Stimulated activated CD8-positive, alpha-beta memory T cell treated with anti-CD3 and anti-CD28 coated beads, Interleukin-4, amount 100 ng/mL, for 48 hours (primary cell): ENCODE results near the gene LRGUK.
"Not testable (repeated sequence)": the region's sequence is repeated elsewhere in the genome, so short reads cannot be mapped to it uniquely, and the experiment has no call there.

Experiments used
- DNase-seq: peaks from one replicate; pipeline ENCODE4 v3.0.0-alpha.2; 2020

The LRGUK gene

DNA sequence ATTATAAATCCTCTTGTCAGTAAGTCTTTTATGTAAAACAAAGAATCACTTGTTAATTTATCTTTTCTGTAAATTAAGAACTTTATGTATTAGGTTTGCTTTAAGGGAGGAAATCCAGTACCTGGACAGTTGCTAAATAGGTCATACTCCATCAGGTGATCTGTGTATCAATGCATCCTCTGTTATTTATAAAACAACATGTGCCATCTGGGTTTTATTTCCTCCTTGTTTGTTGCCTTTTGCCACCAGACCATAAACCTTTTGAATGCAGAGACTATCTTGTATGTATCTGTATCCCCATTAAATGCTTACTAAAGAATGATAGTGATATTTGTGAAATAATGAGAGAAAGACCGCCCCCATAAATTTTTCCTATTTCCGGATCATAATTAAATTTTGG is 119.6 kb downstream of the LRGUK start:
- DNase-seq, result no peak

DNA sequence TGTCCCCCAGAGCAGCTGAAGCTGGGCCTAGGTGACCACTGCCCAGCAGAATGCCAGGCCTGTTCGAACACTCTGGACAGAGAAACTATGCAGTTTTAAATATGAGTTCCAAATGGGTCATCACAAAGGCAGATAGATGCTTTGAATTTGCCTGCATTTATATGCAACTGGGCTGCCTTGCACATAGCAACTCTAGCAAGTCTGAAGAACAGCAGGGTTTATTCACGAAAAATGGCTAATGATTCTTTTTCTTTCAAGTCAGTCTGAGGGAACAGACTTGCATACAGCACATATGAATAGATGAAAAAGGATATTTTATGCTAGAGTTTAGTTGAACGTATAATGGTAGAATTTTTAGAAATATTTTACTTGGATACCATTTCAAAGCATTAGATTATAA is 121.1 kb downstream of the LRGUK start:
- no peak for DNase-seq

DNA sequence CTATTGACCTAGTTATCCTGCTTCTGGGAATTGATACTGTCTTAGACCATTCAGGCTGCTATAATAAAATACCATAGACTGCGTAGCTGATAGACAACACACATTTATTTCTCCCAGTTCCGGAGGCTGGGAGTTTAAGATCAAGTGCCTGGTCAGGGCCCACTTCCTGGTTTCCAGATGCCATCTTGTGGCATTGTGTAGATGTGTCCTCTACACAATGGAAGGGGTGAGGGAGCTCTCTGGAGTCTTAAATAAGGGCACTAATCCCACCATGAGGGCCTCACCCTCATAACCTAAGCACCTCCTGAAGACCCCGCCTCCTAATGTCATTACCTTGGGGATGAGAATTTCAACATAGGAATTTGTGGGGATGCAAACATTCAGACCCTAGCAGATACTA is 127.2 kb downstream of the LRGUK start:
- DNase-seq, result no peak

DNA sequence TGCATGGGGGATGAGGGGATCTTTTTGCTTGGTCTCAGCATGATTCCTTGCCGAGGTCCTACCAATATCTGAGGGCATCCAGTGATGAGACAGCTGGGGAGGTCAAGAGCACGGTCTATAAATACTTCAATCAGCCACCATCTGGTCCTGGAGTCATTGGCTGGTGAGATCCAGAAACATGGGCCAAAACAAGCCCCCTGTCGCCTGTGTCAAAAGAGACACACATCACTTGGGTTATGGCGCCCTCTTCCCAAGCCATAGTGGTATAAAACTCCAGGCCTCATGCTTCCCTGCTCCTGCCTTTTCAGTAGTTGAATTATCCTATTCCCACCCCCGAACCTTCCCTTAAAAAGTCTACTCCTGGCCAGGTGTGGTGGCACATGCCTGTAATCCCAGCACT is 128.7 kb downstream of the LRGUK start:
- DNase-seq, result no peak

DNA sequence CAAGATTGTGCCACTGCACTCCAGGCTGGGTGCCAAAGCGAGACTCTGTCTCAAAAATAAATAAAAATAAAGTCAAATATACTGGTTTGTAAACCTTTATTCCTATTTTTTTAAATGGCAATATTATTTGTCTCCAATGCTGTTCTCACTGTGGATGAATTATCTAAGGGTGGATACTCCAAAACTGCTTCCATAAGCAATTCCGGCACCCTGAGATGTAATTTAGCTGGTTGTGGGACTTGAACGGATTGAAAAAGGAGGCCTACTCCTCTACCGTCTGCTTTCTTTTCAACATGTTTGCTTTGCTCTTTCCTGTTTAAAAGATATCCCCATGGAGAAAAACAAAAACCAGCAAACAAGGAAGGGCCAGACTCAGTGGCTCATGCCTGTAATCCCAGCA is 135.2 kb downstream of the LRGUK start:
- no peak for DNase-seq

DNA sequence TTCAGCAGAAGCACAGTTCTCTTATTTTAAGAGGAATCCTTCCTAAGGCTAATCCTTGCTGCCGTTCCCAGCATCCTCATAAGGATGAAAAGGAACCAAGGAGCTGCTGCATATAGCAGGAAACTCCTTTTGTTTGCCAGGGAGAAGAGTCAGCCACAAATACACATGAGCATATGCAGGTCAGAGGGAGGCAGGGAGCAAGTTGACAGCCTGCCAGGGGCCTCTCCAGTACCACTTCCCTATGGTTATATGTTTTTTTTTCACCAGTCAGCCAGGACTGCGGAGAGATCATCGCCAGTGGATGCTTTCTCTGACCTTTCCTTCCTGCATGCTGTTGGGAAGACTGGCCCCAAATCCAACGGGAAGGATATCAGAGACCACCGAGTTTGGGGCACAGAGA is 149.8 kb downstream of the LRGUK start:
- no peak for DNase-seq

DNA sequence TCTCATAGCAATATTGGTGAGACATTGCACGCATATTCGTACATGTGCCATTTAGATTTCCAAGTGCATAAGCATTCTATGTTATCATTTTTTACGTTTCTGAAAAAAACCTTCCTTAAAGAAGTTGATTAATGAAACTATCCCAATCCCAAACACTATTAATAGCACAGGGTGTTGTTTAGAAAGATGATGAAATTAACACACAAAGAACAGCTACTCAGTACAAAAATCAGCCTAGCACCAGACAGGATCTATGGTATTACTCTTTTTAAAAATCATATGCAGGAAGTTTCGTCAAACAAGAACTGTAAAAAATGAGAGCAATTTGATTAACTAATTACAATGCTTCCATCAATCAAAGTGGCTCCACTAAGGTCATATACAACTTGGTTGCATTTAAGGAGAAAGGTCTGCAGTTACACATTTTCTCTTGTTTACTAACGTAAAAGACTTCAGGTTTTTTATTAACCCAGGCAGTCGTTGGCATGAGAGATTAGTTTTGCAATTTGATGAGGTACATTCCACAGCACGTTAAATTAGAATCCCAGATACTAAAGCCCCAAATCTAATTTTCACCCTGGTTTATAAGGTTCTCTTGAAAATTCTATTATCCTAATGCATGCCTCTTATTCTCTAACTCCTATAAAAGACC is 151.5 kb downstream of the LRGUK start:
- DNase-seq, result no peak

DNA sequence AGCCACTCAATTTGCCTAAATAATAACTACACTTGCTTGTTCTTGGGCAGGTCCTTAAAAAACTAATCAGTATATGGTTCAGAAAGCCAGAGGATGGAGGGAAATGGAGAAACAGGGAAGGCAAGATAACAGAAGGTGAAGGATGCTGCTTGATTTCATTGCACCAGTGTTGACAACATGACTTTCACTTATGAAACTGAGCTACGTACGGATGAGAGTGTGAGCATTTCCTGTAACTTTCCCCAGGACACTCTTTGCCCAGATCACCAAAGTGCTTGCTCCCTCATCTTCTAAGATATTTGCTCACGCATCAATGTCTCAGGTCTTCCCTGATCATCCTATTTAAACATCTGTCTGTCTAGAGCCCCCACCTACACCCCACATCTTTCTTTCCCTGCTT is 152.2 kb downstream of the LRGUK start:
- DNase-seq, result no peak

DNA sequence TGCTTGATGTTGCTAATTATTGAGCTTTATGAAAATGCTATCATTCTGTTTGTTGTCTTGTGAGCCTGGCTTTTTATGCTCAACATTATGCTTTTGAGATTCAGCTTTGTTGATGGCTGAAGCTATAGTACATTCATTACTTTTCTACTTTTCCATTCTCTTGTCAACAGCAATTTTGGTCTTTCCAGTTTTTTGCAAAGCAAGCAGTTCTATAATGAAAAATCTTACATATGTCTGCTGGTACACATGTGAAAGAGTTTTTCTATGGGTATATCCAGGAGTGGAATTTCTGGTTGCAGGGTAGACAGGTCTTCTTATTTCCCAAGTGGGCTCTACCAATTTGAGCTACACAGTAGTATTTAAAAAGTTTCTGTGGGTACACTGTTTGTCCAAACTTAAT is 152.8 kb downstream of the LRGUK start:
- DNase-seq, result no peak

DNA sequence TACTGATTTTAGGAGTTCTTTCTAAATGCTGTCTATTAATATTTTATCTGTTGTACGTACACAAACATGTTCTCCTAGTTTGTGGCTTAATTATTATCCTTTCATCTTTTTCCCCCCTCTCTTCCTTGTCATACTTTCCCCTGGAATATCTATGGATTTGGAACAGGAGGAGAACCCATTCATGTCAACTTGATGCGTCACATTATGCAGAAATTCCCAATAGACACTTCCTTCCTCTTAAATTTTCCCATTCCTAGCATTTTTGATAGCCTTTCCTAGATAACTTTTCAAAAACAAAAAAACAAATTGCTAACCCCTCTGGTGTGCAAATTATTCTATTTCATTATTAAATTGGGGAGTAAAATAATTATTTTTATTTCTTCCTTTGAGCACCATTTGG is 153.4 kb downstream of the LRGUK start:
- no peak for DNase-seq

DNA sequence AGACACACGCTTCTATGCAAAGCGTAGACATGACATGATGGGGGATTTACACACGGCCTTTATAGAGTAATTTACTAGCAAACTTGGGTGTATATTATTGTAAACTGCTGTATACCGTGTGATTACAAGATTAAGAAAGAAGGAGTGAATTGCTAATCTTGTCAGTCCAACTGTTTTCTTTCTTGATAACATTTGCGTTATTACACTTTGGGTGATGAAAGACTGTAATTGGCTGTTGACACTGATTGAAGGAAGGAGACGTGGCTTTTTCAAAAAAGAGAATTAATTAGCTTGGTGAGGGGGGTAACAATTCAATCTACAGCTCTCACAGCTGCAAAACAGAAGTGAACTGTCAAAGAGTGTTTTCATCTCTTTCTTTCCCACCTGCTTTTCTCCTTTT is 156.9 kb downstream of the LRGUK start:
- DNase-seq, result no peak

DNA sequence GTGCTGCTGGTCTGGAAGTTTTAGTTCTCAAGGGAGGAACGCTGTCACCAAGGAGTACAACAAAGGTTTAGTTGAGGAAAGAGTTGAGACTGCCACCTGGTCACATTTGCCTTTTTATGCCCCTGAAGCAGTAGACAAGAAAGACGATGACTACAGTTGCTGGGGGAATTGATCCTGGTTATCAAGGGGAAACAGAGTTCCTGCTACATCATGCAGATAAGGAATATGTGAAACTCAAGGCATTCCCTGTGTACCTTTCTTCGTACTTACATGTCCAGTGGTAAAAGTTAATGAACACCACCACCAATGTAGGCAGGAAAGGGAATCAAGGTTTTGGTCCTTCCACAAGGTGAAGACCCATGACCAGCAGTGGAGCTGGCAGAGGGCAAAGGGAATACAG is 157.8 kb downstream of the LRGUK start:
- no peak for DNase-seq

DNA sequence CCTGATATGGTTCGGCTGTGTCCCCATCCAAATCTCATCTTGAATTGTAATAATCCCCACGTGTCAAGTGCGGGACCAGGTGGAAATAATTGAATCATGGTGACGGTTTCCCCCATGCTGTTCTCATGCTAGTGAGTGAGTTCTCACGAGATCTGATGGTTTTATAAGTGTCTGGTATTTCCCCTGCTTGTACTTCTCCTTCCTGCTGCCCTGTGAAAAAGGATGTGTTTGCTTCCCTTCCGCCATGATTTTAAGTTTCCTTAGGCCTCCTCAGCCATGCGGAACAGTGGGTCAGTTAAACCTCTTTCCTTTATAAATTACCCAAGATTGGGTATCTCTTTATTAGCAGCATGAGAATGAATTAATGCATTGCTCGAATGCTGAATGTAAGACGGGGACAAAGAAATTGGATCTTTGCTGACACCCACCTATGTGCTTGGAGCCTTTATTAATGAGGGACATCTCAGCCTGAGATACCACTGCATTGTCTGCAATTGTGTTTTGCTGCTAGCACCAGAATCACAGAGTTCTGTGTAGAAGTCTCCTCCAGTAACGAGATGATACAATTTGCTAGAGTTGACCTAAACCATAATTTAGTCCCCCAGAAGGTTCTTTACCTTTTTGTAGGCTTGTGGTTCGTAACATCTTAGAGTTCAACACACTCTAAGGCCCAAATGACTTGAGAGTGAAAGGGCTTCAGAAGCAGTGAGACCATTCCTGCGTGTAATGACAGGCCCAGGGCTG is 160.9 kb downstream of the LRGUK start:
- DNase-seq, result no peak

DNA sequence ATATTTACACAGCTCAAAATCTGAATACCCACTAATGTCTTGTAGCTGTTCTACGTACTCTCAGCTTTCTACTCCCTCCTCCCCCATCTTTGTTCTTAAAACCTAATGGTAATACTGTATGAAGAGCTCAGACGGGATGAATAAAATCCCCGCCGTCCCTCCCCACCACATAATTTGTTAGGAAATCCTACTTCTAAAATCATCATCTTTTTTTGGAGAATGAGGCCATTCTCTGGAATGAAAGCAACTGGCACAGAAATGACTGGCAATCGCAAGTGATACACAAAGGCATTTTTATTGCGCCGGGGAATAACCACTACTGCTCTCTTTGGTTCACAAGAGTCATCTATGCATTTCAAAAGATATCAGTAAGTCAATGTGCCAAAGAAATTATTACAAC is 162.3 kb downstream of the LRGUK start:
- DNase-seq, result no peak

DNA sequence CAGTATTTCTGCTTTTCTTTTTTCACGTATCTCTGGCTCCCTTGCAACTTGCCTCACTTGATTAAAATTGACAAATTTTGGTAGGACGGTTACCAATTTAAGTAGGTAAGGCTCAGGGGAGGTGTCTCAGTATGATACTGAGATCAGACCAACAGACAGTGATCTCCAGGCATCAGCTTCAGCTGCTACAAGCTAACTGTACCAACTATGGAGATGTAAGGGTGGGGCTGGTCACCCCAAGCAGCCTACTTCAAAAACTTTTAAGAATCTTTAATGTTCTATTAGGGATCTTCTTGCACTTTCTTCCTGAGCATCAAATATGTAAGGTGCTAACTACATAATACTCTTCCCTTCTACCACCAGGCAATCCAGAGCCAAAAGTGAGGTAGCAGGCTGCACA is 162.7 kb downstream of the LRGUK start:
- no peak for DNase-seq

DNA sequence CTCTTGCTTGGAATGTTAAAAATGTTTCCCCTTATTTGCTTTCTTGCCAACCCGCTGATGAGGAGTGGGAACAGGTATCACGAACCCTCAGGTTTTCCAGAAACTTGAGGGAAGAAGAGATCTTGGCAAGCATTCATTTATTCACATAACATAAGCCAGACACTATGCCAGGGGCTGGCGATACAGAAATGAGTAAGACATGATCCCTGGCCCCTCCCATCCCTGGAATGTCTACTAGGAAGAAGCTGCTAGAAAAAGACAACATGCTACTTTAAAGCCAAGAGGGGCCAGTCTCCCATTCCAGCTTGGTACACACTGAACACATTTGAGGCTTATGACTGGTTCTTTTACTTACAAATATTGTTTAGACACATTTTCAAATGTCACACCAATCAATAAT is 163.1 kb downstream of the LRGUK start:
- no peak for DNase-seq

DNA sequence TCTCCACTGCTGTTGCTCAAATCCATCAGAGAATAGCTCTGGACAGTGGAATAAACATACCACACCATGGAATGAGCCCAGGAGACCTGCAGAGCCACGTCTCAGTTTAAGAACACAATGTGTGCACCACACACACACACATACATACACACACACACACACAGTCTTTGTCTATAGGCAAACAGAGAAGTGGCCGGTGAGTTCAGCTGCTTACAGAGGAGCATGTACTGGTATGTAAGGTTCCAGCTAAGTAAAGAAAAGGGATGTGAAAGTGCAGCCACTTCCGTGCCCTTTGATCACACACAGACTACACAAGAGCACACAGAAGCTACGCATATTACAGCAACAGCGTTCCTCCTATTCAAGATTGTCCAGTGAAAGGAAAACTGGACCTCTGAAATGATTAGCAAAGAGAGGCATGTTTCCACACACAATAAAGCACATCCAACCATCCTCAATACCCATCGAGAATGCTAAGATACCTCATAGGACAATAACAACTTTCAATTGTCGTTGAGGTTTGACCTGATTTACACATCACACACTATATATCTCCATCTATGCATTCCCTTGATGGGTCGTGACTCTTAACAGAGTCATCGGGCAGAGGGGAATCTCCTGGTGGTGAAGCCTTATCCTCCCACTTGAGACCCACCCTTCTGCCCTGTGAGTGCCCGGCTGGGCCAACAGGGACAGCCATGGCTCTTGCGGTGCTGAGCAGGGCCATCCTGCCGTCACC is 166.0 kb downstream of the LRGUK start:
- DNase-seq, result no peak

DNA sequence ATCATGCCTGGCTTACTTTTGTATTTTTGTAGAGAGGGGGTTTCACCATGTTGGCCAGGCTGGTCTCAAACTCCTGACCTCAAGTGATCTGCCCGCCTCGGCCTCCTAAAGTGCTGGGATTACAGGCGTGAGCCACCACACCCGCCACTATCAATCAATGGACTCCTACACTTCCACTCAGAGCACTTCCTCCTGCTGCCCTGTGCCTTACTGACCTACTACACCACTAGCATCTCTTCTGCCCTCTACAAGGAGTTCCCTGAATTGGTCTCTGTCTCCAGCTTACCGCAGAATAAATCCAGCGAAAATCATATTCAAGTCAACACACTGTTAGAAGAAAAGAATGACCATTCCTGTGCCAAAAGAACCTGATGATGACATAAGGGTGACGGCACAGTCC is 168.8 kb downstream of the LRGUK start:
- DNase-seq, result not testable (repeated sequence)

DNA sequence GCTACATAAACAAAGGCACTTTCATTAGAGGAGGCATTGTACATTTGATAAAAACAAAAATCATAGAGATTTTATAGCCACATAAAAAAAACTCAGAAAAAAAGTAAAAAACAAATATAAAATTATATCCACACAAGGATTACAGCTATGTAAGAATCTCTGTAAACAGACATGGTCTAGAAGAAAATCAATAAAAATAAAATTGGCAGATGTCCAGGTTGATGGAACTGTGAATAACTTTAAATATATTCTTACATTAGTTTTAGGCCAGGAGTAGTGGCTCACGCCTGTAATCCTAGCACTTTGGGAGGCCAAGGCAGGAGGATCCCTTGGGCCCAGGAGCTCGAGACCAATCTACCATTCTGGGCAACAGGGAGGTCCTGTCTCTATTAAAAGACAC is 170.3 kb downstream of the LRGUK start:
- no peak for DNase-seq

DNA sequence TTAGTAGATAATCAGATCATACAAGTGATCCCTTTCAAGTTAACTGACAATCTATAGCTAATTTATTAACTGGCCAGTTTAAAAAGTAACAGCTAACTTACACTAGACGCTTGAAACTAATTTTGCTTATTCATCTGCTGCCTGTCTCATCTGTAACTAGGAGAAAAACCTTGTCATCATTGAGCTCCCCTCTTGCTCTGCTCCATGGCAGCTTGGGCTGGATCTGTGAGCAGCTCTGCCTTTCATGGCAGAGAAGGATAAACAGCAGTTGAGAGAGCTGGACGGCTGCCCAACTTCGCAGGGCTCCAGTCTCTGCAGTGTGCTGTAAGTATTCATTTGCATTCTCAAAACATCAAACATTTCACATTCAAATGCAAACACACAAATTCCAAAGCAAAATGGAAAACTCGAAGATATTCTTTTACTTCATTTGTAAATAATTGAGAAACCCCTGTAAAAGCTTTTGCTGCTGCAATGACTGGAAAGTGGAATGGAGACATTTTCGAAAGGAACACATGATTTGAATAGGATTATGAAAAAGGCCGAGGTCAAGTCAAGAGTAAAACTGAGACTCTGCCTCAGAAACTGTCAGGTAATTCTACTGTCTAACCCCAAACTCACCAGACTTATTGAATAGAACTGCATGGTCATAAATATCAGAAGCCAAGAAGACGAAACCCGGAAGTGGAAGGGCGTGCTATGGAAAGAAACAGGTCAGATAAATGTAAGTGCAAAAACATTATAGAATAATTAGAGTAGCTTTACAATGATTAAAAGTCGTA is 172.0 kb downstream of the LRGUK start:
- no peak for DNase-seq

DNA sequence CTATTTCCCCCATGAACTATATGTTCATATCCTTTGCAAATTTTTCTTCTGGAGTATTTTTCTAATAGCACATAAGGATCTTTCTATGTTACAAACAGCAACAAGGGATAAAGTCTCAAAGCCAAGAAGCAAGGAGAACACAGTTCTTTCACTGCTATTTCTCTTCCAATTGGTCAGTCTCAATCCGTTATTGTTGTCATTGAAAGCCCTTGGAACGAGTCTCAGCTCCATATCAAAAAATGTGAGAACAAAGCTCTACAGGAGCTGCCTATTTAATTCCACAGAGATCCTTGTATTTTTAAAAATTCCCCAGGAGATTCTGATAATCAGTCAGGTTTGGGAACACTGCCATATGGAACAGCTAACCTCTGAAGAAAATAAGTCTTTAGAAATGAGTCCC is 173.8 kb downstream of the LRGUK start:
- no peak for DNase-seq

DNA sequence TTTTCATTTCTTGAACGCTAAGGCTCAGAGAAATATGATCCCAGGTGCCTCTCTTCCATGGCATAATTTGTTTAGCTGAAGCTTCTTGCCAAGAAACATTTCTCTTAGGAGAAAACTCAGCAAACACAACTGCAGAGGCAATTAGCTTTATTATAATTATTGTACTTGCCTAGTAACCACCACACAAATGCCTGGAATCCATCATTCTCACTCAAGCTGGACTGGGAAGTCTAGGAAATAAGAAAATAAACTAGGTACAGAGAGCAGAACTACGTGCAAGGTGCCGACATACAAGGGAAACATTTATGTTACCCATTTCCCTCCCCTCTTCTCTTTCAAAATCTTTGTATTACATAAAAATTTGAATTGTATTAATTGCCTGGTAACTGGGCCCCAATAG is 174.5 kb downstream of the LRGUK start:
- no peak for DNase-seq

DNA sequence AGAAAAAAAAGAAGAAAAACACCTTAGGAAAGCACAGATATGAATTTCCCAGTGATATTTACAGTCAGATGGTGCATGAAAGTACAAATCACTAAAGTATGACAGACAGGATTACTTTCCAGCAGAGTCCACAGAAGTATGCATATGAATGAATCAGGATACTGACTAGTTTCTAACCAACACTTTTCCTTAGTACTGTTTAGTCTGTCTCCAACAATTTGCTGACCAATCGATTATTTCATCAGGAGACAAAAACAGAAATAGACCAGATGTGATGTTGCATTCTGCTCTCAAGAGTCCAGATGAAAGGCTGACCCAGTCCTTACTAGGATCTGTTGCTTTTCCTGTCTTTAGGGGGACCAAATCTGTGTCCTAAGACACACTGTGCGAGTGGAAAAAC is 175.0 kb downstream of the LRGUK start:
- no peak for DNase-seq

DNA sequence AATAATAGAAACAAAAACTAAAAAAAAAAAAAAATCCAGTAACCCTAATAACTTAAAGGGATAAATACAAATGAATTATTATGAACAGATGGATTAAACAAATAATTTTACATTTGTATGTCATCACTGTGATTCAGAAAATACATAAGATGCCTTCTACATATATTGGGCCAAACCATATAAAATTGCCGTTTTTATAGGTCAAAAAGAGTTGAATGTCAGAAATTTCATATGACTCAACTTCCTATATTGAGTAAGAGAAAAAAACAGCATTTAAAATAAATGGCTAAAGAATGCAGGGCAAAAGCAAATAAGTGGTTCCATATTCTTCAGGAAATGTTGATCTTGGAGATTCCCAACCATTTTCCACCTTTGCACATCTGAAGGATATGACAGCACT is 180.2 kb downstream of the LRGUK start:
- DNase-seq, result no peak
